HepG2 (cell line): ENCODE measurements around the gene STK4.

Experiments
- HOXA7 ChIP-seq: sonication (generic); formaldehyde crosslinking; IDR thresholded peaks from 2 replicates; pipeline ENCODE4 v1.8.1; 2022; ENCODE audit warnings: mild to moderate bottlenecking, missing genetic modification reagents, moderate library complexity
- SMARCE1 ChIP-seq: fragments of 450-650 bp; IDR thresholded peaks from 2 replicates; pipeline ENCODE4 v1.6.1; 2017; ENCODE audit warnings: borderline replicate concordance

DNA sequence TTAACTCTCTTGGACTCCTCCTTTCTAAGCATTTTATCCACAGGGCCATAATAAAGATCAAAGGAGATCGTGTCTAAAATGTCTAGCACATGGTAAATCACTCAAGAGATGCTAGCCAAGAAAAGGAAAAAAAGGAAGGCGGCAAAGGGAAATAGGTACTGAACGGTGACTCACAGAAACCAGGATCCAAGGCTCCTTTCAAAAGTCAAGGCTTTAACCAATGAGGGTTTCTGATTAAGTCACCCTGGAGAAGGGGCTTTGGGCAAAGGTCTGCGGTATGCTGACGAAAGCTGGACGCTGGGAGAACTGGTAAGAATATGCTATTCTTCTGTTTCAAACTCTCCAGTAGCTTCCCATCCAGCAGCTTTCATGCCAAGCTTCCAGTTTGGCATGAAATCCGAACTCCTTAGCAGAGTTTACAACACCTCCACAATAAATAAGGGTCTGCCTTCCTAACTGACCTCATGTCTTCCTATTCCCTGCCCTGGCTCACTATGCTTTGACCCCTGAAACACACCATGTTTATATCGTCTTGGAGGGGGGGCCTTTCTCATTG is 7.2 kb upstream of the STK4 start:
- TF ChIP-seq HOXA7 (CRISPR knock-in tag) (no peak), SMARCE1 (no peak)
